ENCODE data around the gene PLXNA2.

DNA sequence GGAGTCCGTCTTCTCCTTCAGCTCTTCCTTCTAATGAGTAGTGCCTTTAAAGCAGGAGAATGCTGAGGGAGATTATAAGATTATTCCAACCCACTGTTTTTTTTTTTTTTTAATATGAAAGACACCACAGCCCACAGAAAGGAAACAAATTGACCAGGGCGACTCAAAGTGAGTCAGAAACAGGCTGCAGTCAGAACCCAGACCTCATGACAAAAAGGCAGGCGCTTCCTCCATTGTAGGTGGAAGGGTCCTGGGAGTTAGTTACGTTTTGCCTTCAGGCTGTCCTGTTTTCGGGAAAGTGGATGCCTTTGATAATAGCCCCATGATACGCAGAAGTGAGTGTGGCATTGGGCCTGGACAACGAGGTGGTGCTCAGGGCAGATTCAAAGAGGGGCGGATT lies 21.0 kb downstream of the PLXNA2 start:
- TF ChIP-seq NFE2L2 (IDR thresholded peaks at IDR 0.05; ENCODE audit: low read depth, low read length) (no peak), BHLHE40 (IDR thresholded peaks at IDR 0.05; ENCODE audit: low read depth, low read length) (no peak), CHD1 (IDR thresholded peaks at IDR 0.05; ENCODE audit: low read depth, low read length) (no peak), POLR2A (IDR thresholded peaks at IDR 0.05; ENCODE audit: low read depth, low read length) (no peak), MAFK (IDR thresholded peaks at IDR 0.05; ENCODE audit: low read depth, low read length) (no peak), RAD21 (IDR thresholded peaks at IDR 0.05; ENCODE audit: low read length) (no peak), RFX5 (IDR thresholded peaks at IDR 0.05; ENCODE audit: low read depth, low read length) (no peak), MAZ (IDR thresholded peaks at IDR 0.05; ENCODE audit: borderline replicate concordance, low read depth, low read length) (no peak)
- TF ChIP-seq, protein P1, sequence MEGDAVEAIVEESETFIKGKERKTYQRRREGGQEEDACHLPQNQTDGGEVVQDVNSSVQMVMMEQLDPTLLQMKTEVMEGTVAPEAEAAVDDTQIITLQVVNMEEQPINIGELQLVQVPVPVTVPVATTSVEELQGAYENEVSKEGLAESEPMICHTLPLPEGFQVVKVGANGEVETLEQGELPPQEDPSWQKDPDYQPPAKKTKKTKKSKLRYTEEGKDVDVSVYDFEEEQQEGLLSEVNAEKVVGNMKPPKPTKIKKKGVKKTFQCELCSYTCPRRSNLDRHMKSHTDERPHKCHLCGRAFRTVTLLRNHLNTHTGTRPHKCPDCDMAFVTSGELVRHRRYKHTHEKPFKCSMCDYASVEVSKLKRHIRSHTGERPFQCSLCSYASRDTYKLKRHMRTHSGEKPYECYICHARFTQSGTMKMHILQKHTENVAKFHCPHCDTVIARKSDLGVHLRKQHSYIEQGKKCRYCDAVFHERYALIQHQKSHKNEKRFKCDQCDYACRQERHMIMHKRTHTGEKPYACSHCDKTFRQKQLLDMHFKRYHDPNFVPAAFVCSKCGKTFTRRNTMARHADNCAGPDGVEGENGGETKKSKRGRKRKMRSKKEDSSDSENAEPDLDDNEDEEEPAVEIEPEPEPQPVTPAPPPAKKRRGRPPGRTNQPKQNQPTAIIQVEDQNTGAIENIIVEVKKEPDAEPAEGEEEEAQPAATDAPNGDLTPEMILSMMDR (conservative IDR thresholded peaks at IDR 0.05; ENCODE audit: low read depth, low read length), result no peak
- TF ChIP-seq, protein P2, sequence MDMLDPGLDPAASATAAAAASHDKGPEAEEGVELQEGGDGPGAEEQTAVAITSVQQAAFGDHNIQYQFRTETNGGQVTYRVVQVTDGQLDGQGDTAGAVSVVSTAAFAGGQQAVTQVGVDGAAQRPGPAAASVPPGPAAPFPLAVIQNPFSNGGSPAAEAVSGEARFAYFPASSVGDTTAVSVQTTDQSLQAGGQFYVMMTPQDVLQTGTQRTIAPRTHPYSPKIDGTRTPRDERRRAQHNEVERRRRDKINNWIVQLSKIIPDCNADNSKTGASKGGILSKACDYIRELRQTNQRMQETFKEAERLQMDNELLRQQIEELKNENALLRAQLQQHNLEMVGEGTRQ (IDR thresholded peaks at IDR 0.05; ENCODE audit: low read depth, low read length), result no peak
